ENCODE data around the gene CCSER1.

Gene CCSER1

GRCh38 chr4:90130076-90130475, 2.9 kb downstream of the CCSER1 start:
- no peak for DNase-seq

DNA sequence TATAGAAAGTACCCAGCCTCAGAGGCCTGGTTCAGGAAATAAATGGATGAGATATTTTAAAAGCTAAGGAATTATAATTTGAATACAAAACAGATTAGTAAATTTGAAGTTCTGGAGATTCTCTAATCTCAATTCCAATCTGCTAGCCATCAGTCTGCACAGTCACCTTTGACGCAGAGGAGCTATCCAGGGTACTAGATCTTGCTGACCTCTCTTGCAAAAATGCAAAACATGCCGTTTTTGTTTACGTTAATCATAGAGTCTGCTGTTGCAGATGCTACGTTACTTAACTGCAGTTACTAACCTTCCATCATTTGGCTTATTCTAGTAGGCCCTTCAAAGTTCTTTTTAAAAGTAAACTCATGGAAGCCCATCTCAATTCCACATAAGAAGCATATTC, 10.4 kb downstream of the CCSER1 start:
- DNase-seq: no peak

DNA sequence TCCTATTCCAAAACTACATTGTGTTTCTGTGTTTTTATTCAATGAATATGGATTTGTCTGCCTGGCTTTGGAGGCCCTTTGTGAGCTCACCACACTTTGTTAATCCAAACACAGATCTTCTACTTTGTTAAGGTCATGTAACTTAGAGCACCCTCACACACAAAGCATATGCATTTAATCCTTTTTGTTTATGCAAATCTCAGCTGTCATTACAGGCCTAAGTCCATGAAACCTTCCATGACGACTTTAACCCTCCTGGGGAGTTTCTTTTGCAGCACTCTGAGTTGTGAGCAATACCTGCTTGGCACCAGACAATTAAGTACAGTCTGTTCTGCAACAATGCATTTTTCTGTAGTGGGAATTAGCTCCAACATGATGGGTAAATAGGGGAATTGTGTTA, 14.9 kb downstream of the CCSER1 start:
- no peak for DNase-seq

GRCh38 chr4:90145319-90145718, 18.1 kb downstream of the CCSER1 start:
- no peak for DNase-seq

GRCh38 chr4:90146306-90146705, 19.1 kb downstream of the CCSER1 start:
- DNase-seq: no peak

DNA sequence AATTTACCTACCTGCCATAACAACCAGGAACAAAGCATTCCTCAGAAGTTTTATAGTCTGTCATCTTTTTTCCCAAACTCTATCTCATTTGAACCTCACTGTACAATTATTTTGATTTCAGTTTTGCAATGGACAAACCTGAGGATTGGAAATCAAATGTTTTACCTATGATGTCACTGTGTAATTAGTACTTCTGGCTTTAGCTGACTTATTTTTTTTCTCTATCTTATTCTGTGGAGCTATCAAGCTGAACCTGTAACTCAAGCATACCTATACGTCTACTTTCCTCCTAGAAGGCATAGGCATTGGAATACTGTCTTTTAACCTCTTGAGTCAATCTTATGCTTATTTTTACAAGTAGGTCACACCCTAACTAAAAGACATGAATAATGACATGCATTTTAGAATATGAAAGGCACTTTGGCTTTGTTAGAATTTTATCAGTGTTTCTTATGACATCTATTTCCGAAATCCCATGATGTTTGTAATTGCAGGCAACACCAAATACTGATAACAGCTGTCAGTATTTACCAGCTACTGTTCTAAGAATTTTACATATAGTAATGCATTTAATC, 21.5 kb downstream of the CCSER1 start:
- DNase-seq: no peak

- no peak for DNase-seq
Measured at GRCh38 chr4:90152024-90152423, 24.8 kb downstream of the CCSER1 start.

- no peak for DNase-seq
Measured at GRCh38 chr4:90159193-90159592, 32.0 kb downstream of the CCSER1 start.

GRCh38 chr4:90160044-90160443, 32.9 kb downstream of the CCSER1 start:
- no peak for DNase-seq

DNA sequence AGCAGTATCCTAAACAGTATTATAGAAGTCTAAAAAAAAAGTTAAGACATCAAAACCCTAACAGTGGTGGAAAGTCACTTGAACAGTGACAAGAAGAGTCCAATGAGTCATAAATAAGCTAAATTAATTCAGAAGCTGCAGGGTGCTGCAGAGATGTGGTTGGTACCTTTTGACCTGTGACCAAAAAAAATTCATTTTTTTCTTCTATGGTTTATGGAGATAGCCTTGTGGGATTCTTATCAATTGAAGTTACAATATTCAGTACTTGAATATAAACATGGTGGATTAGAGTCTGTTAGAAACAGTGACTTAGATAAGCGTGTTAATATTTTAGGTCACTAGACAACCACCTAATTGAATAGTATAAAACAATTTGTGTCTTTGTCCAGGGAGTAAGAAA, 35.4 kb downstream of the CCSER1 start:
- DNase-seq: no peak

DNA sequence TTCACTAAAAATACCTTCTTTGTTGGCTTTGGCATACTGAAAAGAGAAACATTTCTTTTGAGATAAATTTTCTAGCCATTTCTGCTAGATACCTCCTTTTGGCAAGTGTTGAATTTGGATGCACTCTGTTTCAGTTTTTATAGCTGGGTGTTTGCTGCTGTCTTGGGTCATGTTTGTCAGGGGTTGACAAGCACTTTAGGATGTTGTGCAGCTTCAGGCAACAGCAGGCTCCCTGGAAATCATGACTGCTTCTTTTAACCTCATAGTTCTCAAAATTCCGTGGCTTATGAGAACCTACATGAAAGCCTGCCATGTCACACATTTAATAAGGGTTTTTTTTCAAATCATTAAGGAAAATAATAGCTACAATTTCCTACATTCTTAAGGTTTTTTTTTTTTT, 36.7 kb downstream of the CCSER1 start:
- no peak for DNase-seq

DNA sequence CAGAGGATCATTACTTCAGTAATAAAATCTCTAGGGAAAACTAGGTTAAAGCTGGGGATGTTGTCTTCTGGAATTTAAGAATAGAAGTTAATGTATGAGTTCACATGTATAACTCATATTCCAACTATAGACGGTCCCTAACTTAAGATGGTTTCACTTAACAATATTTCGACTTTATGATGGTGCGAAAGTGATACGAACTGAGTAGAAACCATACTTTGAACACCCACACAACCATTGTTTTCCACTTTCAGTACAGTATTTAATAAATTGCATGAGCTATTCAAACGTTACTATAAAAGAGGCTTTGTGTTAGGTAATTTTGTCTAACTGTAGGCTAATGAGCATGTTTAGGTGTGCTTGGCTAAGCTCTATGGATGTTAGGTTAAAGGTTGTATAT, 38.7 kb downstream of the CCSER1 start:
- no peak for DNase-seq

GRCh38 chr4:90171491-90171890, 44.3 kb downstream of the CCSER1 start:
- DNase-seq: no peak

DNA sequence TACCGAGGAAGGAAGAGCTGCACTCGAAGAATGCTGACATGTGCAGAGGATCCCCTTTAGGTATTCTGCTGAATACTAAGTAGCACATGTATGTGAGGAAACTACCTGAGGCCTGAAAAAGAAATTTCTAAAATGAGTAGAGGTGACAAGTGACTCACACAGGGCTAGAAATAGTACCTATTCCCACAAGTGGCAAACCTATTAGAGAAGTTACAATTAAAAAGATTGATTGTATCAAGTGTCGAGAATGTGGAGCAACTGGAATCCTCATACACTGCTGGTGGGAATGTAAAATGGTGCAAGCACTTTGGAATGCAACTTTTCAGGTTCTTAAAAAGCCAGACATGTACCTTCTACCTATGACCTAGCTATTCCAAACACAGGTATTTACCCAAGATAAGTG, 47.4 kb downstream of the CCSER1 start:
- DNase-seq: no peak

GRCh38 chr4:90181644-90182043, 54.5 kb downstream of the CCSER1 start:
- no peak for DNase-seq

GRCh38 chr4:90183254-90183653, 56.1 kb downstream of the CCSER1 start:
- DNase-seq: no peak

DNA sequence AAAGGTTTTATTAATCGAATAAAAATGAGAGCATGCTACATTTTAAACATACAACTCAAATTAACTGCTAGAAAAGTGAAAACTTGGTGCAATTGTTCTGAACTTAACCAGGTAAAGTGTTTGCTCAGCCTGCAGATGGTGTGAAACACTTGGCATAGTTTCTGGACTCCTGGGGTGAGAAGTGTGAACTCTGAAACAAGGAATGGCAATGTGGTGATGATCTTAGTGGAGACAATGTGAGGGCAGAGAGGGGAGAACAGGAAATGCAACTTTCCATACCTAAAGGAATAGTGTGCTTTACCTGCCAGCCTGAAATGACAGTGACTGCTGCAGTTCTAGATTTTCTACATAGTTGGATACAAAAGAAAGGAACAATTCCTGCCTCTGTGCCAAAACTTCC, 57.4 kb downstream of the CCSER1 start:
- no peak for DNase-seq

DNA sequence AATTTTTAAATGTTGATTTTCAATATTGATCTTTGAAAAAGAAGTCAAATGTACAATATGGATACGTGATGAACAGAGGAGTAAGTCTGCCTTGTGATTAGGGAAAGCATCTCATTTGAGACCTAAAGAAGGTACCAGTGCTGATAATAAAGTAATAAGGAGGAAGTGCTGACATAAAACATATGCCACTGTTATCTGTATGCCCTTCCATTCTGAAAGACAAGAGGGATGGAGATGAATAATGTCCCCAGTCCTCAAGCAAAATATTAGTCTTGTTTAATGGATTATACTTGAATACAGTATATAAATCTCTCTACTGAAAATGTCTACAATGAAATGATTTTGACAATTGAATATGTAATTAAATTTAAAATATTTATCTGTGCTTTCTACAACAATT, 58.2 kb downstream of the CCSER1 start:
- no peak for DNase-seq

GRCh38 chr4:90186229-90186628, 59.0 kb downstream of the CCSER1 start:
- DNase-seq: no peak

- no peak for DNase-seq
Measured at GRCh38 chr4:90187148-90187884, 60.1 kb downstream of the CCSER1 start.

DNA sequence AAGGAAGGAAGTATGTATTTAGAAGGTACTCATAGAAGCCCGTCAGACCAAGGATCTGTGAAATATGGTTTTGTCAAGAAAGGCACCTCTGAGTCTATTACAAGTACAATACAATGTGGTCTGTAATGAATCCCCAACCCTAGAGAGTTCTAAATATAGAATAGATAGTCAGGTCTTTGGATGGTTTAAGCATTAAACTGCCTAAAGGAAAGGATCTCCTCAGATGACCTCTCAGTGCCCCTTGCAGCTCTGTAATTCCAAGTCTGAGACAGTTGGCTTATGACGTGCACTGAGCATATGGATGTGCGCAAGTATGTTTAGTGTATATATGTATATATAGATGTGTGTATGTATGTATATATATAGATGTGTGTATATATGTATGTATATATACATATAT, 62.0 kb downstream of the CCSER1 start:
- DNase-seq: no peak

DNA sequence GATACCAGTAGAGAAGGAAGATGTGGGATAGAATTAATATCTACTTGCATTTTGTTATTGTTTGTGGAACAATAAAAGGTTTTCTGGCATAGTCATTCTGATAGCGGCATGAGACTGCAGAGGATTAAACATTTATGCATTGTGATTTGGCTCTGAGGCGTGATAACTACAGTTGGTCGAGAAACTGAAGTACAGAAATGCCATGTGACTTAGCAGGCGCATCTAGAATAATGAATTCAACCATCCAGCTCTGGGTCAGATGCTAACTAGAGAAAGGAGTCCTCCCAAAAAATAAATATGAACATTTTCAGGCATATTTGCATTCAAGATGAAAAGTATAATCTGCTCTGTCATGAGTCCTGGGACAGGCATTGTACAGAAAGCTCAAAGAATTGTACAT, 62.8 kb downstream of the CCSER1 start:
- DNase-seq: no peak

DNA sequence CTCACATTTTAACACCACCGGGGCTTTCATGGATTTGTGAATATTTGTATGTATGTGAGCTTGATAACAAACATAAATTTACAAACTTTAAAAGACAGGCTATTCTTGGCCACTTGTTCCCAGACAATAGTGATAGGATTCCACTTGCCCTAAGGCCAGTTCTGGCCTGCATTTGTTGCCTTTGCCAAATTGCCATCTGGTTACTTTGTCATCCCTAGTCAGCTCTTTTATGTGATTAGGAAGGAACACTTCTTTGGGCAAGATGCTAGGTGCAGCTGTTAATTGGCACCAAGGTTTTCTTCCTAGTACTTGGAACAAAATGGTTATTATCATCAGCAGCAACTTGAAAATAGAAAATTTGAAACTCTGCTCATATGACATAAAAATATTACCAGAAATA, 63.3 kb downstream of the CCSER1 start:
- no peak for DNase-seq

DNA sequence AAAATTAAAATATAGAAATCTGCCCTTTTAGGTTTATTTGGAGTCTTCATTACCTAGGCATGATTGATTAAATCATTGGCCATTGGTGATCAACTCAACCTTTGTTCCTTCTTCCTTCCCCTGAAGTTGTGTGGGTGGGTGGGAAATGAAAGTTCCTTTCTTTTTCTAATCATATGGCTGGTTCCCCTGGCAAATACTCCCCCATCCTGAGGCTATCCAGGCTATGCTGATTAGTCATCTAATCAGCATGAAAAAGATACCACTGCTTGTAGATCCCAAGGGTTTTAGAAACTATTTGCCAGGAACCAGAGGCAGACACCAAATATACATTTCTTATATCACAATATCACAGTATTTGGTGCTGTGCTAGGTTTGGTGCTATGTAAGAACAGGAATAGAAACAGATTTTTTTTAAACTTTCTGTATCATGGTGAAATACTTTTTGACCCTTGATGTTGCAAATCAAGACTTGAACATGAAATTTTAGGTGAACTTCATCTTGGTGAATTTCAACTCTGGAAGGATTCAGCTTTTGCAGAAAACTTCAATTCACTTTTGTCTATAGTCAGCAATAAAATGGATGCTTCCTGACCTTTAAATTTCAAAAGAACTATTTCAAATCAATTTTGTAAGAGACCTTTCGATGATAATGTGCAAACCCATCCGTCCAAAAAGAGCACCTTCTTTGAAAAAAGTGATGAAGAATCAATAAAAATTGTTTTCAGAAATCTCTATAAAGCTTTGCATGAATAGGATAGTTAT, 71.1 kb downstream of the CCSER1 start:
- no peak for DNase-seq
